ENCODE measurements around the gene SORL1.

The SORL1 gene

GRCh38 chr11:121590772-121591404 lies 138.8 kb downstream of the SORL1 start:
- DNase-seq = no peak

- peak; percentile 39 for DNase-seq
These were observed 139.4 kb downstream of the SORL1 start for GRCh38 chr11:121591405-121592033.

GRCh38 chr11:121592708-121593107 lies 140.6 kb downstream of the SORL1 start:
- DNase-seq = no peak

GRCh38 chr11:121595717-121596161 lies 143.6 kb downstream of the SORL1 start:
- DNase-seq = no peak

GRCh38 chr11:121596195-121597155 lies 144.4 kb downstream of the SORL1 start:
- DNase-seq = no peak

GRCh38 chr11:121603316-121603715 lies 151.2 kb downstream of the SORL1 start:
- no peak for DNase-seq

- DNase-seq = no peak
These were observed 152.0 kb downstream of the SORL1 start for GRCh38 chr11:121604152-121604551.

- no peak for DNase-seq
These were observed 154.2 kb downstream of the SORL1 start for GRCh38 chr11:121606354-121606753.

- DNase-seq = no peak
These were observed 155.2 kb downstream of the SORL1 start for GRCh38 chr11:121607341-121607740.

GRCh38 chr11:121608545-121609098 lies 156.5 kb downstream of the SORL1 start:
- DNase-seq = no peak

- no peak for DNase-seq
These were observed 158.6 kb downstream of the SORL1 start for GRCh38 chr11:121610706-121611105.

GRCh38 chr11:121611242-121611641 lies 159.1 kb downstream of the SORL1 start:
- DNase-seq = no peak

GRCh38 chr11:121613724-121614123 lies 161.6 kb downstream of the SORL1 start:
- DNase-seq = peak; percentile 49

GRCh38 chr11:121614636-121615240 lies 162.6 kb downstream of the SORL1 start:
- DNase-seq = no peak

GRCh38 chr11:121615501-121615900 lies 163.4 kb downstream of the SORL1 start:
- no peak for DNase-seq

GRCh38 chr11:121618516-121618915 lies 166.4 kb downstream of the SORL1 start:
- DNase-seq = no peak

- DNase-seq = no peak
These were observed 173.8 kb downstream of the SORL1 start for GRCh38 chr11:121625777-121626506.

GRCh38 chr11:121626507-121626875 lies 174.4 kb downstream of the SORL1 start:
- no peak for DNase-seq

- no peak for DNase-seq
These were observed 174.9 kb downstream of the SORL1 start for GRCh38 chr11:121626980-121627379.

- DNase-seq = no peak
These were observed 177.9 kb downstream of the SORL1 start for GRCh38 chr11:121630041-121630440.

- DNase-seq = no peak
These were observed 179.3 kb downstream of the SORL1 start for GRCh38 chr11:121631456-121631855.

GRCh38 chr11:121634273-121634672 lies 182.2 kb downstream of the SORL1 start:
- no peak for DNase-seq

Measured in DMS153 (cell line).